Body of pancreas (tissue), 4 donors: ENCODE data around the gene GRIK3.

Experiments used
- POLR2A ChIP-seq, 3 donors: fragments of 450-650 bp; IDR thresholded peaks; one replicate each; pipeline ENCODE4 v1.6.1; 2016; ENCODE audit warnings: antibody characterized with exemption in 3 of 3, mild to moderate bottlenecking in 2 of 3
- TF ChIP-seq, protein P1 (sequence below), 7 experiments: fragments of 450-650 bp in 4 of 7; fragments of 200-600 bp in 3 of 7; sonication (generic) in 3 of 7; IDR thresholded peaks; one replicate each; pipeline ENCODE4 v1.5.1; 2016 to 2019; ENCODE audit warnings: antibody characterized with exemption in 7 of 7

DNA sequence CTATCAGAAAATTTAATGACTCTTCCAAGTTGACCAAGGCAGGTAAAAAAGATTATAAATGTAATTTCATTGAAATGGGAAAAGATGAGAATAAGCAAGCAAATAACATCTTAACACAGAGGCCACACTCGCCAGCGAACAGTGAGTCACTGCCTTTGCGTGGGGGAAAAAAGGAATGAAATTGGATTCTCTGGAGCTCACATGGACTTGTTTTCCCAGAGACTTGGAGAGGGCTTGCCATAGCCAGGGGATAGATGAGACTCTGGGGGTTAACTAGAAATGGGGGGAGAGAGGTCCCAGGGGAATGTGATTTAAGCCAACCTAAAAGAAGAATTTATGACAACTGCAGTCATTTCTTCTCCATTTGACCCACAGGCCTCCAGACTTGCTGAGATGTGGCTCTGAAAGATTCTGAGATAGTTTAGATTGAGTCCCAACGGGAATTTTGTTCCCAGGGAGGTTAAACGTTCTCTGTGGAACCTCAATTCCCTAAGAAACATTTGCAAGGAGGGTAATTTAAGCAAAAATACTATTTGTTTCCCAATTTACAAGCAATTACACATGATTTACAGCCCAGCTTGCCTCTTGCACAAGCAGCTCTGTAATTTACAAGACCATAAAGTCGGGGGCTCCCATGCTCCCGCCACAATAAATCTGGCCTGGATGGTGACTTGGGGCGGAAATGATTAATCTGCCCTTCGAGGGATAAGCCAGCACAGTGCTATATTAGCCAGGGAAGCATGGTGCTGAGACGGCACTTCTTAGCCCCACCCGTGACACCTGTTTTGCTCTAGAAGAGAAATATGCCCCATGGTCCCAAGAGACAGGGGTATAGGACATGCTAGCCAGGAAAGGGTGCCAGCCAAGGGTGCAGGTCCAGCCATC lies 68.8 kb downstream of the GRIK3 start:
- no peak for TF ChIP-seq POLR2A (IDR thresholded peaks at IDR 0.05)
- TF ChIP-seq, protein P1, sequence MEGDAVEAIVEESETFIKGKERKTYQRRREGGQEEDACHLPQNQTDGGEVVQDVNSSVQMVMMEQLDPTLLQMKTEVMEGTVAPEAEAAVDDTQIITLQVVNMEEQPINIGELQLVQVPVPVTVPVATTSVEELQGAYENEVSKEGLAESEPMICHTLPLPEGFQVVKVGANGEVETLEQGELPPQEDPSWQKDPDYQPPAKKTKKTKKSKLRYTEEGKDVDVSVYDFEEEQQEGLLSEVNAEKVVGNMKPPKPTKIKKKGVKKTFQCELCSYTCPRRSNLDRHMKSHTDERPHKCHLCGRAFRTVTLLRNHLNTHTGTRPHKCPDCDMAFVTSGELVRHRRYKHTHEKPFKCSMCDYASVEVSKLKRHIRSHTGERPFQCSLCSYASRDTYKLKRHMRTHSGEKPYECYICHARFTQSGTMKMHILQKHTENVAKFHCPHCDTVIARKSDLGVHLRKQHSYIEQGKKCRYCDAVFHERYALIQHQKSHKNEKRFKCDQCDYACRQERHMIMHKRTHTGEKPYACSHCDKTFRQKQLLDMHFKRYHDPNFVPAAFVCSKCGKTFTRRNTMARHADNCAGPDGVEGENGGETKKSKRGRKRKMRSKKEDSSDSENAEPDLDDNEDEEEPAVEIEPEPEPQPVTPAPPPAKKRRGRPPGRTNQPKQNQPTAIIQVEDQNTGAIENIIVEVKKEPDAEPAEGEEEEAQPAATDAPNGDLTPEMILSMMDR (IDR thresholded peaks at IDR 0.05) = no peak
